H9 (cell line): ENCODE results near the gene CDH20. TPM values are rescaled to one million over a fixed set of nuclear protein-coding genes. Genes with fewer than 3 reads are reported as not detected.

Experiments used
- DNase-seq: peaks from one replicate; pipeline ENCODE4 v3.0.0-alpha.2; 2017
- H2AFZ ChIP-seq: one replicate; pipeline ENCODE4 v1.6.1; 2013; ENCODE audit warnings: mild to moderate bottlenecking, low read length, control low read depth, moderate library complexity
- H2AK5ac ChIP-seq: 2 replicates; pipeline ENCODE4 v1.6.1; 2013; ENCODE audit warnings: low read length, control low read depth, mixed read lengths; ENCODE audit not compliant: insufficient read length
- H2BK120ac ChIP-seq: one replicate; pipeline ENCODE4 v1.6.1; 2013; ENCODE audit warnings: low read depth, mild to moderate bottlenecking, low read length, control low read depth, inconsistent platforms; ENCODE audit not compliant: poor library complexity, severe bottlenecking
- H2BK12ac ChIP-seq: 2 replicates; pipeline ENCODE4 v1.6.1; 2013; ENCODE audit warnings: low read length, control low read depth, mixed read lengths, low read depth; ENCODE audit not compliant: insufficient read length
- H2BK15ac ChIP-seq: 2 replicates; pipeline ENCODE4 v1.6.1; 2013; ENCODE audit warnings: low read depth, low read length, control low read depth
- H2BK20ac ChIP-seq: one replicate; pipeline ENCODE4 v1.6.1; 2013; ENCODE audit warnings: low read depth, mild to moderate bottlenecking, low read length, control low read depth, inconsistent platforms; ENCODE audit not compliant: poor library complexity, severe bottlenecking
- H2BK5ac ChIP-seq: 2 replicates; pipeline ENCODE4 v1.6.1; 2013; ENCODE audit warnings: low read length, control low read depth, mixed read lengths; ENCODE audit not compliant: insufficient read length
- H3K14ac ChIP-seq: 2 replicates; pipeline ENCODE4 v1.6.1; 2013; ENCODE audit warnings: low read length, control low read depth; ENCODE audit not compliant: insufficient read depth
- H3K18ac ChIP-seq: 2 replicates; pipeline ENCODE4 v1.6.1; 2013; ENCODE audit warnings: low read depth, mild to moderate bottlenecking, mixed read lengths, low read length, control low read depth; ENCODE audit not compliant: insufficient read length
- H3K23ac ChIP-seq: 2 replicates; pipeline ENCODE4 v1.6.1; 2013; ENCODE audit warnings: low read length, control low read depth, mixed read lengths, low read depth; ENCODE audit not compliant: insufficient read length
- H3K23me2 ChIP-seq: 2 replicates; pipeline ENCODE4 v1.6.1; 2013; ENCODE audit warnings: low read depth, mild to moderate bottlenecking, mixed read lengths, low read length, control low read depth; ENCODE audit not compliant: insufficient read length, poor library complexity, severe bottlenecking
- H3K27ac ChIP-seq: 2 replicates; pipeline ENCODE4 v1.5.1; 2013; ENCODE audit warnings: low read length, control low read depth, mixed read lengths, low read depth; ENCODE audit not compliant: insufficient read length
- H3K27me3 ChIP-seq: 2 replicates; pipeline ENCODE4 v1.6.1; 2013; ENCODE audit warnings: low read length, control low read depth, inconsistent platforms; ENCODE audit not compliant: insufficient read depth
- H3K4ac ChIP-seq: 2 replicates; pipeline ENCODE4 v1.6.1; 2013; ENCODE audit warnings: low read depth, mild to moderate bottlenecking, control low read depth, inconsistent platforms, low read length, moderate library complexity
- H3K4me1 ChIP-seq: 2 replicates; pipeline ENCODE4 v1.6.1; 2013; ENCODE audit warnings: low read length, control low read depth, inconsistent platforms; ENCODE audit not compliant: insufficient read depth
- H3K4me2 ChIP-seq: 2 replicates; pipeline ENCODE4 v1.6.1; 2013; ENCODE audit warnings: low read length, control low read depth, mixed read lengths; ENCODE audit not compliant: insufficient read length, insufficient read depth
- H3K56ac ChIP-seq: 2 replicates; pipeline ENCODE4 v1.6.1; 2013; ENCODE audit warnings: low read depth, mild to moderate bottlenecking, mixed read lengths, low read length, control low read depth; ENCODE audit not compliant: insufficient read length
- H3K79me1 ChIP-seq: 2 replicates; pipeline ENCODE4 v1.6.1; 2013; ENCODE audit warnings: low read depth, mild to moderate bottlenecking, moderate library complexity, low read length, control low read depth, inconsistent platforms; ENCODE audit not compliant: insufficient read depth, poor library complexity, severe bottlenecking
- H3K79me2 ChIP-seq: 2 replicates; pipeline ENCODE4 v1.6.1; 2013; ENCODE audit warnings: low read length, control low read depth, inconsistent platforms; ENCODE audit not compliant: insufficient read depth
- H3K9ac ChIP-seq: 2 replicates; pipeline ENCODE4 v1.6.1; 2013; ENCODE audit warnings: low read length, control low read depth, mixed read lengths; ENCODE audit not compliant: insufficient read length; ENCODE audit errors: extremely low read depth
- H3K9me3 ChIP-seq: one replicate; pipeline ENCODE4 v1.6.1; 2013; ENCODE audit warnings: low read depth, low read length, inconsistent platforms; ENCODE audit not compliant: control insufficient read depth
- H3T11ph ChIP-seq: one replicate; pipeline ENCODE4 v1.6.1; 2013; ENCODE audit warnings: mild to moderate bottlenecking, low read length, control low read depth, inconsistent platforms
- H4K20me1 ChIP-seq: one replicate; pipeline ENCODE4 v1.6.1; 2013; ENCODE audit not compliant: control insufficient read depth, insufficient read length, insufficient read depth
- H4K5ac ChIP-seq: 2 replicates; pipeline ENCODE4 v1.6.1; 2013; ENCODE audit warnings: low read depth, mild to moderate bottlenecking, mixed read lengths, low read length, control low read depth; ENCODE audit not compliant: insufficient read length
- H4K8ac ChIP-seq: replicated peaks from 2 replicates; pipeline ENCODE4 v1.6.1; 2013; ENCODE audit warnings: low read length, control low read depth, mixed read lengths, low read depth; ENCODE audit not compliant: insufficient read length
- H4K91ac ChIP-seq: 2 replicates; pipeline ENCODE4 v1.6.1; 2013; ENCODE audit warnings: low read depth, mild to moderate bottlenecking, moderate library complexity, mixed read lengths, low read length, control low read depth; ENCODE audit not compliant: insufficient read length
- H3K27ac Mint-ChIP-seq, 3 experiments: 2 replicates in 2 of 3; 3 replicates in 1 of 3; pipeline ENCODE4 v1.8.0; 2020 to 2021; ENCODE audit warnings: mixed read lengths in 3 of 3, mild to moderate bottlenecking in 1 of 3, moderate library complexity in 1 of 3
- H3K27me3 Mint-ChIP-seq: 2 replicates; pipeline ENCODE4 v1.8.0; 2021; ENCODE audit warnings: low read depth, mild to moderate bottlenecking, moderate library complexity, mixed read lengths
- H3K36me3 Mint-ChIP-seq, 3 experiments: 2 replicates in 2 of 3; 3 replicates in 1 of 3; pipeline ENCODE4 v1.8.0; 2020 to 2021; ENCODE audit warnings: low read depth in 3 of 3, mixed read lengths in 3 of 3; ENCODE audit not compliant: insufficient read depth in 1 of 3
- H3K4me1 Mint-ChIP-seq, 2 experiments: 2 replicates each; pipeline ENCODE4 v1.8.0; 2020; ENCODE audit warnings: mixed read lengths in 2 of 2
- H3K4me3 Mint-ChIP-seq, 2 experiments: 2 replicates in 1 of 2; 3 replicates in 1 of 2; pipeline ENCODE4 v1.8.0; 2020 to 2021; ENCODE audit warnings: mild to moderate bottlenecking in 2 of 2, mixed read lengths in 2 of 2, moderate library complexity in 1 of 2
- H3K9me3 Mint-ChIP-seq, 2 experiments: 2 replicates in 1 of 2; 3 replicates in 1 of 2; pipeline ENCODE4 v1.8.0; 2020; ENCODE audit warnings: mild to moderate bottlenecking in 2 of 2, mixed read lengths in 2 of 2, moderate library complexity in 1 of 2
- CTCF ChIP-seq: fragments of 200-600 bp; sonication (generic); conservative IDR thresholded peaks from 3 replicates; pipeline ENCODE4 v1.8.0; 2021; ENCODE audit warnings: antibody characterized with exemption, mild to moderate bottlenecking
- WGBS: extraction: QIAGEN DNeasy Blood & Tissue Kit; methylation state at CpG from one replicate; pipeline ENCODE4 v1.1.7; 2013; ENCODE audit warnings: missing lambda C conversion rate, low lambda C conversion rate, mixed read lengths; ENCODE audit not compliant: insufficient read length; ENCODE audit errors: extremely low coverage; 5-methylcytosine and 5-hydroxymethylcytosine counted together
- total RNA-seq: library from RNA; stranded (reverse); gene quantifications from 2 replicates; pipeline ENCODE4 v1.2.1, GENCODE V29; 2021

The CDH20 gene
- total RNA-seq, 1 experiment from 2014 or later = not detected

- DNase-seq = no peak
- Mint-ChIP-seq H3K4me3 (no peak overlapping the region), H3K27ac (no peak overlapping the region), H3K36me3 (no peaks in the 10 kb centered on the region; a peak in 1 of 7 replicates), H3K27me3 (no peaks in the 10 kb centered on the region; the same call in 1 of the 2 replicates), H3K9me3 (peaks cover 6% of the 10 kb centered on the region in 2 experiments; a peak in 4 of 5 replicates), H3K4me1 (no peaks in the 10 kb centered on the region)
- Histone ChIP-seq H4K20me1 (no peaks in the 10 kb centered on the region), H2BK5ac (no peak overlapping the region), H2AFZ (no peak overlapping the region), H3K27ac (no peak overlapping the region), H3K79me1 (no peaks in the 10 kb centered on the region), H3K23me2 (no peaks in the 10 kb centered on the region), H3K23ac (no peak overlapping the region), H3K9me3 (no peaks in the 10 kb centered on the region), H4K8ac (no peak overlapping the region), H2BK12ac (no peak overlapping the region), H3K14ac (no peak overlapping the region), H4K5ac (no peak overlapping the region), H3K4me2 (no peak overlapping the region), H3K79me2 (no peaks in the 10 kb centered on the region), H4K91ac (no peak overlapping the region), H2AK5ac (no peak overlapping the region), H3K9ac (no peak overlapping the region), H3K27me3 (no peaks in the 10 kb centered on the region), H2BK120ac (no peak overlapping the region), H3K4me1 (no peaks in the 10 kb centered on the region), H2BK20ac (no peak overlapping the region), H3K18ac (no peak overlapping the region), H2BK15ac (no peak overlapping the region), H3K56ac (no peak overlapping the region), H3T11ph (no peak overlapping the region), H3K4ac (no peak overlapping the region)
- WGBS = no CpG with 5 or more reads among the region's 4 CpGs
- TF ChIP-seq CTCF = no peak
These were observed 221.7 kb downstream of the CDH20 start for GRCh38 chr18:61554946-61555361.
